Spleen (tissue), 3 donors: ENCODE data around the gene CAPN11.

Experiments
- POLR2A ChIP-seq, 3 donors: fragments of 450-650 bp; IDR thresholded peaks; one replicate each; pipeline ENCODE4 v1.5.1; 2017; ENCODE audit warnings: antibody characterized with exemption in 3 of 3, mild to moderate bottlenecking in 1 of 3
- POLR2AphosphoS5 ChIP-seq, 3 donors: sonication (generic); formaldehyde crosslinking; IDR thresholded peaks; one replicate each; pipeline ENCODE4 v1.5.1; 2017; ENCODE audit warnings: antibody characterized with exemption in 3 of 3

DNA sequence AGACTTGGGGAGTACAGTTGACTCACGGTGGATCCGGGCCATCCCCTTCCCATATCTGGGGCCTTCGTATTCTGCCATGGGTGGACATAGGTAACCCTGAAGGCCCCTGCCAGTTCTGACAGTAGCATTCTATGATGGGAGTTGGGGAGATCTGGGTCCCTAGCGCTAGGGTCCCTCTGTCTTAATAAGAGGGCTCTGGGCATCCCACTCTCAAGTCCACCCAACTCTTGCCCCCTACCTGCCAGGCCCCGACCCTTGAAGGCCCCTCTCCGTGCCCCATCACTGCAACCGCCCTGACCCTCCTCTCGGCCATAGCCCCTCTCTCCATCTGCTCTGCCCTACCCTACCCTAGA is 6.5 kb upstream of the CAPN11 start:
- TF ChIP-seq POLR2AphosphoS5 (IDR thresholded peaks at IDR 0.05) (no peak), POLR2A (IDR thresholded peaks at IDR 0.05) (no peak)
